Suprapubic skin (tissue), 4 donors: ENCODE results near the gene ZNF462. TPM values are rescaled to one million over a fixed set of nuclear protein-coding genes. Genes with fewer than 3 reads are reported as not detected.
A peak's percentile ranks its signal among the peaks of the same experiment; 100 is the strongest.

Source experiments
- DNase-seq, 2 donors: peaks; one replicate each; pipeline ENCODE4 v3.0.0-alpha.2; 2019; ENCODE audit warnings: low spot score in 2 of 2
- H3K27ac ChIP-seq: fragments of 200-600 bp; sonication (generic); one replicate; pipeline ENCODE4 v1.5.1; 2019
- H3K27me3 ChIP-seq: fragments of 200-600 bp; sonication (generic); one replicate; pipeline ENCODE4 v1.5.1; 2019
- H3K36me3 ChIP-seq: fragments of 200-600 bp; sonication (generic); one replicate; pipeline ENCODE4 v1.5.1; 2019
- H3K4me1 ChIP-seq: fragments of 200-600 bp; sonication (generic); one replicate; pipeline ENCODE4 v1.5.1; 2019
- H3K4me3 ChIP-seq: fragments of 200-600 bp; sonication (generic); one replicate; pipeline ENCODE4 v1.5.1; 2019; ENCODE audit warnings: mild to moderate bottlenecking
- H3K9me3 ChIP-seq: fragments of 200-600 bp; sonication (generic); one replicate; pipeline ENCODE4 v1.5.1; 2019
- EP300 ChIP-seq: sonication (generic); formaldehyde crosslinking; IDR thresholded peaks from one replicate; pipeline ENCODE4 v1.6.1; 2017; ENCODE audit warnings: antibody characterized with exemption
- POLR2A ChIP-seq, 2 donors: fragments of 450-650 bp; IDR thresholded peaks; one replicate each; pipeline ENCODE4 v1.6.1; 2017; ENCODE audit warnings: antibody characterized with exemption in 2 of 2, mild to moderate bottlenecking in 2 of 2, moderate library complexity in 2 of 2
- POLR2AphosphoS5 ChIP-seq, 3 donors: sonication (generic); formaldehyde crosslinking; IDR thresholded peaks; one replicate each; pipeline ENCODE4 v1.6.1; 2017; ENCODE audit warnings: antibody characterized with exemption in 3 of 3
- WGBS: methylation state at CpG from one replicate; pipeline ENCODE4 v1.1.5; 2018; 5-methylcytosine and 5-hydroxymethylcytosine counted together
- total RNA-seq, 4 donors: library from RNA; depleted of rRNA; stranded (reverse); fragments of >200 nt; gene quantifications; one replicate each; pipeline ENCODE4 v1.1.0, GENCODE V29; 2016
- TF ChIP-seq, protein P1 (sequence below), 2 donors: fragments of 200-600 bp in 1 of 2; fragments of 450-650 bp in 1 of 2; sonication (generic) in 1 of 2; IDR thresholded peaks; one replicate each; pipeline ENCODE4 v1.5.1; 2016 to 2019; ENCODE audit warnings: antibody characterized with exemption in 2 of 2, mild to moderate bottlenecking in 1 of 2, moderate library complexity in 1 of 2

Gene ZNF462
- total RNA-seq, 4 donors from 2014 or later = 16.4 to 35.2 (median 29.7) TPM

DNA sequence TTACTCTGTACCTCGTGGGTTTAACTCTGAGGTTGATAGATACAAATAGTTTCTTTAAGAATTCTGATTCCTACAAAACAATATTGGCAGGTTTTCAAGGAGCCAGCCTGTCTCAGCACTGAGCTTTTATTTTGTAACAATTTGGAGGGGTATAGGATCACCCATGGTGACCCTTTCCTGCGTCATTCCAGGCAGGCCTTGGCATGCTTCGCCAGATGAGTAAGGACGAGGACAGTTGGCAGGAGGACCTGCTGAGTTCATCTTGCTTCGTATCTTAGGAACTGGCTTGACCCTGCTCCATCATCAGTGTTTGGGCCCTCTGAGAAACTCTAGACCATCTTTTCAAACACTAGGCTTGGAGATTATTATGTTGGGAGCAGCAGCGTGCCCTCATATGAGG, 17.9 kb downstream of the ZNF462 start:
- peaks cover 76% of the 10 kb centered on the region for H3K4me1 ChIP-seq
- WGBS = 59% methylated on average over 6 of the region's 6 CpGs

DNA sequence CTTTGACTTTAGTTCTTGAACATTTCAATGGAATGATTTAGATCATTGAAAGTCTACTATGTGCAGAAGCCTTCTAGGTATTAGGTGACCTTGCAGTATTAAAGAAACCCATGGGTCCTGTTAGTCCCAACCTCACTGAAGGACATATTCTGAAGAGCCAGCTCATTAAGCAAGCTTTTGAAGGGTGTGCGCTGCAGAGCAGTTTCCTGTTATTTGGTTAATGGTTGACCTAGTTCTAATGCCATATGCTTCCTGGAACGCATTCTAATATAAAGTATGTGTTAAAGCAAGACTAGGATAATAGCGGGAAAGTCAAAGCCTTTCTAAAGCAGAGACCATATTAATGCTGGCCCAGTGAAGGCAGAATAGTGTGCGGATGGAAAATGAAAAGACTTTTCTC, 20.1 kb downstream of the ZNF462 start:
- no peaks in the 10 kb centered on the region for H3K27me3 ChIP-seq
- H3K4me3 ChIP-seq = no peak overlapping the region
- TF ChIP-seq, protein P1, sequence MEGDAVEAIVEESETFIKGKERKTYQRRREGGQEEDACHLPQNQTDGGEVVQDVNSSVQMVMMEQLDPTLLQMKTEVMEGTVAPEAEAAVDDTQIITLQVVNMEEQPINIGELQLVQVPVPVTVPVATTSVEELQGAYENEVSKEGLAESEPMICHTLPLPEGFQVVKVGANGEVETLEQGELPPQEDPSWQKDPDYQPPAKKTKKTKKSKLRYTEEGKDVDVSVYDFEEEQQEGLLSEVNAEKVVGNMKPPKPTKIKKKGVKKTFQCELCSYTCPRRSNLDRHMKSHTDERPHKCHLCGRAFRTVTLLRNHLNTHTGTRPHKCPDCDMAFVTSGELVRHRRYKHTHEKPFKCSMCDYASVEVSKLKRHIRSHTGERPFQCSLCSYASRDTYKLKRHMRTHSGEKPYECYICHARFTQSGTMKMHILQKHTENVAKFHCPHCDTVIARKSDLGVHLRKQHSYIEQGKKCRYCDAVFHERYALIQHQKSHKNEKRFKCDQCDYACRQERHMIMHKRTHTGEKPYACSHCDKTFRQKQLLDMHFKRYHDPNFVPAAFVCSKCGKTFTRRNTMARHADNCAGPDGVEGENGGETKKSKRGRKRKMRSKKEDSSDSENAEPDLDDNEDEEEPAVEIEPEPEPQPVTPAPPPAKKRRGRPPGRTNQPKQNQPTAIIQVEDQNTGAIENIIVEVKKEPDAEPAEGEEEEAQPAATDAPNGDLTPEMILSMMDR (IDR thresholded peaks at IDR 0.05) = no peak
- TF ChIP-seq POLR2A (IDR thresholded peaks at IDR 0.05) = no peak
- no peak for TF ChIP-seq EP300
- TF ChIP-seq POLR2AphosphoS5 (IDR thresholded peaks at IDR 0.05) = no peak
- WGBS = 71% methylated on average over 4 of the region's 4 CpGs
- DNase-seq = no peak
- peaks cover 79% of the 10 kb centered on the region for H3K4me1 ChIP-seq
- no peaks in the 10 kb centered on the region for H3K36me3 ChIP-seq
- H3K27ac ChIP-seq = no peak overlapping the region
- H3K9me3 ChIP-seq = no peaks in the 10 kb centered on the region

More for the DNA sequence above, 17.9 kb downstream of the ZNF462 start:
- TF ChIP-seq EP300 (no peak), POLR2A (IDR thresholded peaks at IDR 0.05) (no peak), POLR2AphosphoS5 (IDR thresholded peaks at IDR 0.05) (no peak)
- TF ChIP-seq, protein P1 (IDR thresholded peaks at IDR 0.05) = no peak
- Histone ChIP-seq H3K27ac (peak overlapping the region; percentile 53), H3K27me3 (no peaks in the 10 kb centered on the region), H3K9me3 (no peaks in the 10 kb centered on the region), H3K4me3 (no peak overlapping the region), H3K36me3 (no peaks in the 10 kb centered on the region)
- DNase-seq = no peak

DNA sequence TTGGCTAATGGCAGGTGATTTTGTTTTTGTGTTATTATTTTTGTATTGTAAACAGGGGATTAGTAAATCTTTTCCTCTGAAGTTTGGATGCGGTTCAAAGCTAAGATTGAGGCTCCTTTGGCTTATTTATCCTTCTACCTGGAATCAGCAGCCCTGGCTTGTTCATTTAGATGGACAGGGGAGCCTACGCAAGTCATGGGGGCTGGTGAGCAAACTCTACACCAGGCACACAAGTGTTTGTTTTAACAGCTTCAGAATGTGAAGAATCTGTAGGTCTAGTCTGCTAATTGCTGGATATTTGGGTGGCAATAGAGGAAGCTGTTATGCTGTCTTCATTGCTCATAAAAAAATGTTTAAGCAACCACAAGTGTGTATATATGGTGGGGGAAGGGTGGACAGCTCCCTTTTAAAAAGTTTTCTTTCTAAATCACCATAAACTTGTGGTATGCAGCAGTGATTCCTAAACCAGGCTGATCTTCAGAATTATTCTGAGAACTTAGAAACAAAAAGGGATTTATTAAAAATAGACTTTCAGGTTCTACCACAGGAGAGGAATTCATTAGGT, 20.7 kb downstream of the ZNF462 start:
- no peak overlapping the region for H3K27ac ChIP-seq
- H3K4me1 ChIP-seq = peaks cover 78% of the 10 kb centered on the region
- 89% methylated on average over 2 of the region's 2 CpGs for WGBS

DNA sequence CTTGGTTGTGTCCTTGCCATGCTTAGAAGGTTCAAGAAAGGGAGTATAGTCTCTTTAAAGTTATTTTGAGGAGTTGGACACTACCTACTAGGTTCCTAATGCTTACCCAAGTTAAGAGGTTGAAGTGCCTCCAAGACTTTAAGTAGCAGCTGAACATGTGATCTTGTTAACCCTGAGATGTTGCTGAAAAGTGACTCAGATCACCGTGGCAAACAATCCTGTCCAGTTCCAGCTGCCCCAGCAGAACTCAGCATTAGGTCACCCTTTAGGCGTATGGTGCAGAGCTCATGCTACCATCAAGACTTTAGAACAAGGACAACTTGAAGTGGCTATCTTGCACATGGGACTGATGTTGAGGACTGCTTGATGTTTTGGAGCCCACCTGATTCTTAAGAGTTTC, 22.5 kb downstream of the ZNF462 start:
- Histone ChIP-seq H3K27me3 (no peaks in the 10 kb centered on the region), H3K4me1 (peaks cover 78% of the 10 kb centered on the region), H3K36me3 (no peaks in the 10 kb centered on the region), H3K4me3 (no peak overlapping the region), H3K27ac (peak overlapping the region; percentile 60), H3K9me3 (no peaks in the 10 kb centered on the region)
- no peak for DNase-seq
- TF ChIP-seq POLR2A (IDR thresholded peaks at IDR 0.05) = no peak
- no peak for TF ChIP-seq EP300
- TF ChIP-seq, protein P1 (IDR thresholded peaks at IDR 0.05) = no peak
- TF ChIP-seq POLR2AphosphoS5 (IDR thresholded peaks at IDR 0.05) = no peak
- WGBS = 56% methylated on average over 2 of the region's 2 CpGs

More for the DNA sequence above, 20.7 kb downstream of the ZNF462 start:
- no peak for DNase-seq
- Histone ChIP-seq H3K27me3 (no peaks in the 10 kb centered on the region), H3K9me3 (no peaks in the 10 kb centered on the region), H3K4me3 (no peak overlapping the region), H3K36me3 (no peaks in the 10 kb centered on the region)
- TF ChIP-seq EP300 (no peak), POLR2A (IDR thresholded peaks at IDR 0.05) (no peak), POLR2AphosphoS5 (IDR thresholded peaks at IDR 0.05) (no peak)
- TF ChIP-seq, protein P1 (IDR thresholded peaks at IDR 0.05) = no peak

DNA sequence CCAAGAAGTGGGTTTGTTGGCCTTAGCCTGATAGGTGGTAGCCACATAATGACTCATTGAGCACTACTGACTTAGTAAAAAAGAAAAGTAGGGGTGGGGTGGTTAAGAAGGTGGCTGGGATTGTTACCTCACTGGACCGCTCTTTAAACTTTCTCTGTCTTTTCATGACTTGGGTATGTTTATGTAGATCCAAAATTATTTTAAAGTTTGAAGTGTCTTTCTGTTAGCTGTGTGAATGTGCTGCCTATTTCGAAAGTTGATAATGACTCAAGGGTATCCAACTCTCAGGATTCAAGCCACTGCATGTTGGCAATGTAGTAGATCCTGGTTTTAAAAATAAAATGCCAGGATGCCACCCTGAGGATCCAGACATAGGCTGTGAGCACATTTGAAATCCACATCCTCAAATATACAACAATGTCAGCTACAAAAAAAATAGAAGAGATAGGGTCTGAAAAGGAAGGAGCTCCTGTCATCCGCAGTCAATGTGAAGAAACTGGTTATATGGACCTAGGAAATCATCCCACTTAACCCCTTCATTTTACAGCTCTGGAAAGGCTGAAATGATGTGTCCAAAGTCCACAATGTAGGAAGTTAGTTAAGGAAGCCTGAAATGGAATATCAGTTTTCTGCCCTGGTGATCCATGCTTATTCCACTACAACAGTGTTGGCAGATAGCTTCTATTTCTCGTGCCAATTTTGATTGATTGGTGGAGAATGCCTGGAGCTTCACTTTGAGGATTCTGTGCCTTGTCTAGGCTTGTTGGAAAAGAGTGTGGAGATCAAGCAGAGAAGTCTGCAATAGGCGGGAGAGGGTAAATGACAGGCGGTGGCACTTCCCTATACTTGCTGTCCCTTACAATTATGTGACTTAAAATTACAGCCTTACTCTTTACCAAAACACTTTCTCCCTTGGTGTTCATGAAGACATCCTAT, 23.4 kb downstream of the ZNF462 start:
- H3K4me1 ChIP-seq = peaks cover 76% of the 10 kb centered on the region
- H3K9me3 ChIP-seq = no peaks in the 10 kb centered on the region
- TF ChIP-seq POLR2AphosphoS5 (IDR thresholded peaks at IDR 0.05) (no peak), EP300 (no peak), POLR2A (IDR thresholded peaks at IDR 0.05) (no peak)
- TF ChIP-seq, protein P1 (IDR thresholded peaks at IDR 0.05) = no peak
- peak overlapping the region; percentile 60 for H3K27ac ChIP-seq
- 64% methylated on average over 6 of the region's 6 CpGs for WGBS
- DNase-seq = no peak
- no peaks in the 10 kb centered on the region for H3K36me3 ChIP-seq
- H3K27me3 ChIP-seq = no peaks in the 10 kb centered on the region
- H3K4me3 ChIP-seq = no peak overlapping the region
